K562 (cell line): ENCODE data around the gene ZBTB48. TPM values are rescaled to one million over a fixed set of nuclear protein-coding genes. Genes with fewer than 3 reads are reported as not detected.
A peak's percentile ranks its signal among the peaks of the same experiment; 100 is the strongest.

Experiments
- ATAC-seq: fragments of 200-7000 bp; cut with Tn5 transposase; 3 replicates; pipeline ENCODE4 v1.9.1; 2020; ENCODE audit warnings: moderate library complexity
- BruUV-seq: library from RNA; stranded (reverse); fragments of 400-500 nt; replicated peaks from 2 replicates; lab custom pipeline; 2021; lab: Mats Ljungman, UMichigan
- CTCF ChIA-PET: fragments of 300-600 bp; formaldehyde crosslinking; extraction: SDS; loops from one replicate; lab custom pipeline; 2021; ENCODE audit warnings: low intra/inter-chr PET ratio; lab: Yijun Ruan, JAX
- POLR2A ChIA-PET: fragments of 300-600, 350-650 bp; sonication (Branson Sonifier 250); formaldehyde crosslinking; extraction: SDS; loops from one replicate; lab custom pipeline; 2021; ENCODE audit warnings: antibody characterized with exemption, inconsistent platforms; lab: Yijun Ruan, JAX
- DNase-seq, 4 experiments: peaks; one replicate each; pipeline versions ENCODE4 v3.0.0 to v3.0.0-alpha.2; 2011 to 2018; ENCODE audit warnings: low spot score in 3 of 4, mixed read lengths in 3 of 4; ENCODE audit errors: extremely low read depth in 1 of 4
- FAIRE-seq: peaks from 2 replicates; lab custom pipeline; 2011; peaks lifted over from hg19 to GRCh38; lab: Jason Lieb, UNC
- H2AFZ ChIP-seq: 2 replicates; pipeline ENCODE4 v1.6.0; 2011; ENCODE audit warnings: low read depth, low read length, control low read depth, inconsistent platforms
- H3K27ac ChIP-seq: fragments of 200-600 bp; 3 replicates; pipeline ENCODE4 v1.8.0; 2011; ENCODE audit warnings: low read depth, mild to moderate bottlenecking, control low read depth, inconsistent platforms, low read length, moderate library complexity, mixed read lengths; ENCODE audit errors: extremely low read depth
- H3K27me3 ChIP-seq, 2 experiments: fragments of 300-600 bp in 1 of 2; 2 replicates in 1 of 2; 3 replicates in 1 of 2; pipeline versions ENCODE4 v1.6.0 to v1.8.0; 2011; ENCODE audit warnings: inconsistent platforms in 2 of 2, low read length in 2 of 2, mild to moderate bottlenecking in 1 of 2, mixed read lengths in 1 of 2, moderate library complexity in 1 of 2; ENCODE audit not compliant: control insufficient read depth in 2 of 2, insufficient read depth in 2 of 2
- H3K36me3 ChIP-seq: fragments of 300-600 bp; 3 replicates; pipeline ENCODE4 v1.8.0; 2011; ENCODE audit warnings: mild to moderate bottlenecking, low read length, inconsistent platforms; ENCODE audit not compliant: control insufficient read depth, insufficient read depth
- H3K4me1 ChIP-seq, 2 experiments: fragments of 200-600 bp in 1 of 2; replicated peaks in 1 of 2; 2 replicates in 1 of 2; 3 replicates in 1 of 2; pipeline versions ENCODE4 v1.5.1 to v1.8.0; 2011; ENCODE audit warnings: inconsistent platforms in 2 of 2, low read length in 2 of 2, mild to moderate bottlenecking in 1 of 2, mixed read lengths in 1 of 2, moderate library complexity in 1 of 2; ENCODE audit not compliant: control insufficient read depth in 2 of 2, insufficient read depth in 2 of 2
- H3K4me2 ChIP-seq: 2 replicates; pipeline ENCODE4 v1.6.1; 2011; ENCODE audit warnings: low read length, control low read depth, inconsistent platforms, mixed read lengths; ENCODE audit not compliant: insufficient read depth
- H3K4me3 ChIP-seq: fragments of 200-600 bp; sonication (generic), shearing (Covaris generic); 2 replicates; pipeline ENCODE4 v1.5.1; 2016; ENCODE audit warnings: control low read depth, inconsistent platforms
- H3K79me2 ChIP-seq: fragments of 200-600 bp; 3 replicates; pipeline ENCODE4 v1.8.0; 2011; ENCODE audit warnings: low read length, inconsistent platforms; ENCODE audit not compliant: control insufficient read depth, insufficient read depth
- H3K9ac ChIP-seq, 2 experiments: 2 replicates each; pipeline versions ENCODE4 v1.6.0 to v1.6.1; 2011; ENCODE audit warnings: low read depth in 2 of 2, low read length in 2 of 2, control low read depth in 1 of 2, inconsistent platforms in 1 of 2, mild to moderate bottlenecking in 1 of 2, mixed read lengths in 1 of 2; ENCODE audit not compliant: insufficient read depth in 1 of 2
- H3K9me1 ChIP-seq: one replicate; pipeline ENCODE4 v1.6.0; 2011; ENCODE audit warnings: inconsistent platforms, mild to moderate bottlenecking, low read length, moderate library complexity; ENCODE audit not compliant: control insufficient read depth, insufficient read depth
- H3K9me3 ChIP-seq: replicated peaks from 2 replicates; pipeline ENCODE4 v1.5.1; 2011; ENCODE audit warnings: low read depth, low read length, inconsistent platforms; ENCODE audit not compliant: control insufficient read depth, insufficient read depth
- H4K20me1 ChIP-seq: replicated peaks from 2 replicates; pipeline ENCODE4 v1.6.1; 2011; ENCODE audit warnings: low read length, inconsistent platforms, mixed read lengths; ENCODE audit not compliant: control insufficient read depth, insufficient read depth
- FOXA3 ChIP-seq, 2 experiments: fragments of 450-650 bp in 1 of 2; sonication (generic) in 1 of 2; formaldehyde crosslinking; IDR thresholded peaks in 1 of 2; conservative IDR thresholded peaks in 1 of 2; 2 replicates each; pipeline versions ENCODE4 v1.4.0 to v1.8.0; 2020 to 2022; ENCODE audit warnings: mild to moderate bottlenecking in 2 of 2, missing genetic modification reagents in 1 of 2
- KLF10 ChIP-seq: fragments of 250-450 bp; sonication (Bioruptor Pico); IDR thresholded peaks from 2 replicates; pipeline ENCODE4 v1.6.1; 2021; ENCODE audit warnings: matching md5 sums
- PCBP2 ChIP-seq: fragments of 200-400 bp; formaldehyde crosslinking; IDR thresholded peaks from 2 replicates; pipeline ENCODE4 v1.6.1; 2018; ENCODE audit warnings: low read length, low read depth, mild to moderate bottlenecking, moderate library complexity; ENCODE audit not compliant: poor library complexity, severe bottlenecking
- SIRT6 ChIP-seq: IDR thresholded peaks from one replicate; pipeline ENCODE4 v1.6.1; 2012; ENCODE audit warnings: low read depth, mild to moderate bottlenecking, control low read depth, inconsistent platforms, low read length, moderate library complexity
- TEAD1 ChIP-seq, 2 experiments: fragments of 450-650 bp in 1 of 2; sonication (generic) in 1 of 2; formaldehyde crosslinking; IDR thresholded peaks; 2 replicates each; pipeline versions ENCODE4 v1.4.0 to v1.8.0; 2020 to 2022; ENCODE audit warnings: mild to moderate bottlenecking in 2 of 2, missing genetic modification reagents in 1 of 2
- ZNF232 ChIP-seq: sonication (generic); formaldehyde crosslinking; IDR thresholded peaks from 2 replicates; pipeline ENCODE4 v1.8.0; 2022; ENCODE audit warnings: mild to moderate bottlenecking, missing genetic modification reagents
- ZNF444 ChIP-seq: fragments of 250-450 bp; sonication (Bioruptor Pico); IDR thresholded peaks from 2 replicates; pipeline ENCODE4 v1.4.0; 2020; ENCODE audit warnings: mild to moderate bottlenecking, moderate library complexity
- WGBS: fragments of 100-300 bp; shearing (Covaris generic); methylation state at CpG from one replicate; pipeline ENCODE4 v1.1.6; 2016; ENCODE audit warnings: low coverage, mixed read lengths; ENCODE audit not compliant: insufficient coverage; ENCODE audit errors: missing lambda C conversion rate; 5-methylcytosine and 5-hydroxymethylcytosine counted together
- in situ Hi-C: fragments of 300-500 bp; cut with MboI; formaldehyde crosslinking; loops from 4 replicates; pipeline ENCODE4 v1.15.0; 2018; ENCODE audit warnings: inconsistent platforms, mixed read lengths
- intact Hi-C: fragments of 100-400 bp; cut with micrococcal nuclease; formaldehyde crosslinking; loops from 2 replicates; pipeline ENCODE4 v1.14.2; 2022
- polyA plus RNA-seq, 8 experiments: library from polyadenylated mRNA; depleted of rRNA in 4 of 8; stranded (reverse) in 5 of 8; unstranded in 3 of 8; fragments of >200 nt; fragmentation: Nextera tagmentation in 2 of 8; fragmentation: Illumina TruSeq in 1 of 8; extraction: Ambion mirVana in 2 of 8; extraction: Trizol in 1 of 8; gene quantifications; 2 replicates each; pipeline versions ENCODE4 v1.2.1 to v1.2.3, GENCODE V29; 2011 to 2014; ENCODE audit warnings: inconsistent platforms in 1 of 8, missing spikeins in 1 of 8
- total RNA-seq, 7 experiments: library from RNA; depleted of rRNA in 6 of 7; stranded (reverse); fragments of >200 nt in 6 of 7; fragmentation: Illumina TruSeq in 2 of 7; extraction: Trizol in 2 of 7; gene quantifications; 2 replicates each; pipeline versions ENCODE4 v1.2.1 to v1.2.3, GENCODE V29; 2011 to 2021; ENCODE audit warnings: low replicate concordance in 1 of 7
- TF ChIP-seq, protein P1 (sequence below): fragments of 450-650 bp; IDR thresholded peaks from 2 replicates; pipeline ENCODE4 v1.6.1; 2016; ENCODE audit warnings: mild to moderate bottlenecking, moderate library complexity

The ZBTB48 gene
- total and polyA plus RNA-seq, 9 of the 15 experiments (the other 6 are each of a cell fraction or from before 2014, with no cell fraction given) = 1.9 to 66.9 (median 29.5) TPM

GRCh38 chr1:6545276-6546112 is 34.3 kb upstream of the ZBTB48 start:
- Histone ChIP-seq H3K79me2 (peaks cover 8% of the 10 kb centered on the region; the same call in 1 of the 3 replicates), H3K4me1 (no peaks in the 10 kb centered on the region), H3K27ac (no peak overlapping the region), H4K20me1 (0 out of 2 replicates have a peak, but pooled peaks cover 6% of the 10 kb centered on the region), H3K4me2 (no peak overlapping the region), H3K36me3 (peaks cover 95% of the 10 kb centered on the region), H3K9ac (no peak overlapping the region), H3K27me3 (no peaks in the 10 kb centered on the region), H2AFZ (no peak overlapping the region), H3K4me3 (no peak overlapping the region), H3K9me3 (no peaks in the 10 kb centered on the region), H3K9me1 (no peaks in the 10 kb centered on the region)
- WGBS = 79% methylated on average over 10 of the region's 10 CpGs
- FAIRE-seq (peak; percentile 54), DNase-seq (no peak), ATAC-seq (no peak)
- BruUV-seq = no TSS peak
- CTCF ChIA-PET = no interaction called here
- POLR2A ChIA-PET = no interaction called here
- in situ Hi-C loops = no loop called here
- intact Hi-C loops = no loop called here
- TF ChIP-seq ZNF232 (CRISPR knock-in tag) (no peak), SIRT6 (no peak), KLF10 (CRISPR knock-in tag) (no peak), ZNF444 (CRISPR knock-in tag) (no peak), PCBP2 (no peak), FOXA3 (CRISPR knock-in tag; conservative IDR thresholded peaks at IDR 0.05 in 1 of 2, IDR thresholded peaks at IDR 0.05 in 1 of 2) (no peak), TEAD1 (CRISPR knock-in tag; IDR thresholded peaks at IDR 0.05) (no peak)
- TF ChIP-seq, protein P1, sequence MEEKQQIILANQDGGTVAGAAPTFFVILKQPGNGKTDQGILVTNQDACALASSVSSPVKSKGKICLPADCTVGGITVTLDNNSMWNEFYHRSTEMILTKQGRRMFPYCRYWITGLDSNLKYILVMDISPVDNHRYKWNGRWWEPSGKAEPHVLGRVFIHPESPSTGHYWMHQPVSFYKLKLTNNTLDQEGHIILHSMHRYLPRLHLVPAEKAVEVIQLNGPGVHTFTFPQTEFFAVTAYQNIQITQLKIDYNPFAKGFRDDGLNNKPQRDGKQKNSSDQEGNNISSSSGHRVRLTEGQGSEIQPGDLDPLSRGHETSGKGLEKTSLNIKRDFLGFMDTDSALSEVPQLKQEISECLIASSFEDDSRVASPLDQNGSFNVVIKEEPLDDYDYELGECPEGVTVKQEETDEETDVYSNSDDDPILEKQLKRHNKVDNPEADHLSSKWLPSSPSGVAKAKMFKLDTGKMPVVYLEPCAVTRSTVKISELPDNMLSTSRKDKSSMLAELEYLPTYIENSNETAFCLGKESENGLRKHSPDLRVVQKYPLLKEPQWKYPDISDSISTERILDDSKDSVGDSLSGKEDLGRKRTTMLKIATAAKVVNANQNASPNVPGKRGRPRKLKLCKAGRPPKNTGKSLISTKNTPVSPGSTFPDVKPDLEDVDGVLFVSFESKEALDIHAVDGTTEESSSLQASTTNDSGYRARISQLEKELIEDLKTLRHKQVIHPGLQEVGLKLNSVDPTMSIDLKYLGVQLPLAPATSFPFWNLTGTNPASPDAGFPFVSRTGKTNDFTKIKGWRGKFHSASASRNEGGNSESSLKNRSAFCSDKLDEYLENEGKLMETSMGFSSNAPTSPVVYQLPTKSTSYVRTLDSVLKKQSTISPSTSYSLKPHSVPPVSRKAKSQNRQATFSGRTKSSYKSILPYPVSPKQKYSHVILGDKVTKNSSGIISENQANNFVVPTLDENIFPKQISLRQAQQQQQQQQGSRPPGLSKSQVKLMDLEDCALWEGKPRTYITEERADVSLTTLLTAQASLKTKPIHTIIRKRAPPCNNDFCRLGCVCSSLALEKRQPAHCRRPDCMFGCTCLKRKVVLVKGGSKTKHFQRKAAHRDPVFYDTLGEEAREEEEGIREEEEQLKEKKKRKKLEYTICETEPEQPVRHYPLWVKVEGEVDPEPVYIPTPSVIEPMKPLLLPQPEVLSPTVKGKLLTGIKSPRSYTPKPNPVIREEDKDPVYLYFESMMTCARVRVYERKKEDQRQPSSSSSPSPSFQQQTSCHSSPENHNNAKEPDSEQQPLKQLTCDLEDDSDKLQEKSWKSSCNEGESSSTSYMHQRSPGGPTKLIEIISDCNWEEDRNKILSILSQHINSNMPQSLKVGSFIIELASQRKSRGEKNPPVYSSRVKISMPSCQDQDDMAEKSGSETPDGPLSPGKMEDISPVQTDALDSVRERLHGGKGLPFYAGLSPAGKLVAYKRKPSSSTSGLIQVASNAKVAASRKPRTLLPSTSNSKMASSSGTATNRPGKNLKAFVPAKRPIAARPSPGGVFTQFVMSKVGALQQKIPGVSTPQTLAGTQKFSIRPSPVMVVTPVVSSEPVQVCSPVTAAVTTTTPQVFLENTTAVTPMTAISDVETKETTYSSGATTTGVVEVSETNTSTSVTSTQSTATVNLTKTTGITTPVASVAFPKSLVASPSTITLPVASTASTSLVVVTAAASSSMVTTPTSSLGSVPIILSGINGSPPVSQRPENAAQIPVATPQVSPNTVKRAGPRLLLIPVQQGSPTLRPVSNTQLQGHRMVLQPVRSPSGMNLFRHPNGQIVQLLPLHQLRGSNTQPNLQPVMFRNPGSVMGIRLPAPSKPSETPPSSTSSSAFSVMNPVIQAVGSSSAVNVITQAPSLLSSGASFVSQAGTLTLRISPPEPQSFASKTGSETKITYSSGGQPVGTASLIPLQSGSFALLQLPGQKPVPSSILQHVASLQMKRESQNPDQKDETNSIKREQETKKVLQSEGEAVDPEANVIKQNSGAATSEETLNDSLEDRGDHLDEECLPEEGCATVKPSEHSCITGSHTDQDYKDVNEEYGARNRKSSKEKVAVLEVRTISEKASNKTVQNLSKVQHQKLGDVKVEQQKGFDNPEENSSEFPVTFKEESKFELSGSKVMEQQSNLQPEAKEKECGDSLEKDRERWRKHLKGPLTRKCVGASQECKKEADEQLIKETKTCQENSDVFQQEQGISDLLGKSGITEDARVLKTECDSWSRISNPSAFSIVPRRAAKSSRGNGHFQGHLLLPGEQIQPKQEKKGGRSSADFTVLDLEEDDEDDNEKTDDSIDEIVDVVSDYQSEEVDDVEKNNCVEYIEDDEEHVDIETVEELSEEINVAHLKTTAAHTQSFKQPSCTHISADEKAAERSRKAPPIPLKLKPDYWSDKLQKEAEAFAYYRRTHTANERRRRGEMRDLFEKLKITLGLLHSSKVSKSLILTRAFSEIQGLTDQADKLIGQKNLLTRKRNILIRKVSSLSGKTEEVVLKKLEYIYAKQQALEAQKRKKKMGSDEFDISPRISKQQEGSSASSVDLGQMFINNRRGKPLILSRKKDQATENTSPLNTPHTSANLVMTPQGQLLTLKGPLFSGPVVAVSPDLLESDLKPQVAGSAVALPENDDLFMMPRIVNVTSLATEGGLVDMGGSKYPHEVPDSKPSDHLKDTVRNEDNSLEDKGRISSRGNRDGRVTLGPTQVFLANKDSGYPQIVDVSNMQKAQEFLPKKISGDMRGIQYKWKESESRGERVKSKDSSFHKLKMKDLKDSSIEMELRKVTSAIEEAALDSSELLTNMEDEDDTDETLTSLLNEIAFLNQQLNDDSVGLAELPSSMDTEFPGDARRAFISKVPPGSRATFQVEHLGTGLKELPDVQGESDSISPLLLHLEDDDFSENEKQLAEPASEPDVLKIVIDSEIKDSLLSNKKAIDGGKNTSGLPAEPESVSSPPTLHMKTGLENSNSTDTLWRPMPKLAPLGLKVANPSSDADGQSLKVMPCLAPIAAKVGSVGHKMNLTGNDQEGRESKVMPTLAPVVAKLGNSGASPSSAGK = no peak
